K562 treated with DMSO at 1 percent for 4 hours (cell line): Measurements from ENCODE around the gene ERMN. TPM values are rescaled to one million over a fixed set of nuclear protein-coding genes. Genes with fewer than 3 reads are reported as not detected.

ENCODE experiments used
- total RNA-seq: library from RNA; unstranded; fragments of 300-600 nt; gene quantifications from 2 replicates; pipeline ENCODE4 v1.2.3, GENCODE V29; 2022; ENCODE audit not compliant: insufficient read depth

ERMN gene, protein sequence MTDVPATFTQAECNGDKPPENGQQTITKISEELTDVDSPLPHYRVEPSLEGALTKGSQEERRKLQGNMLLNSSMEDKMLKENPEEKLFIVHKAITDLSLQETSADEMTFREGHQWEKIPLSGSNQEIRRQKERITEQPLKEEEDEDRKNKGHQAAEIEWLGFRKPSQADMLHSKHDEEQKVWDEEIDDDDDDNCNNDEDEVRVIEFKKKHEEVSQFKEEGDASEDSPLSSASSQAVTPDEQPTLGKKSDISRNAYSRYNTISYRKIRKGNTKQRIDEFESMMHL
- not detected in 2 replicates for total RNA-seq

DNA sequence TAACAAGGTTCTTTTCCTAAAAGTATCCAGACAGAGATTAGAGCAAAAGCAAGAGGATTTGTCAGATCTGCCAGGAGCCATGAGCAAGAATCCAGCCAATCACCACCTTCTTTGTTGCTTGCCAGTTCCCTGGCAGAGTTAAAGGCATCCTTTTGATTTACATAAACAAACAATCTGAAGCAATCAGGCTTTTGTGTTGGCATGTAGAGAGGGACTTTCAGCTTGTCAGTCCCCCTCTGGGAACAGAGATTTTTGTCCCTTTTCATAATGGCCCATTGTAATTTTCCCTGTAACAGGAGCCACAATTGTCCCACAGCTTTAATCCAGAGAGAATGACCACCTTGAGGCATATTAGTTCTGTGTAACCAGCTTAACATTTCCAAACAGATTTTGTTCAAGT lies at the start of gene ERMN:
TSS of gene ERMN (minus strand) at position 39 of the 400 bp plus-strand sequence. CDS start 182 bp downstream, outside the sequence.

Other genes with a start within 250 kb of the ERMN start
- gene GALNT5, start 68.1 kb downstream of the ERMN start, total RNA-seq = 13.6 and 20.7 TPM in 2 replicates
- 0.33 TPM in 1 of 2 replicates, not detected in the other for gene CYTIP, start 118.3 kb upstream of the ERMN start, total RNA-seq